ENCODE data around the gene OR10H3. TPM values are rescaled to one million over a fixed set of nuclear protein-coding genes. Genes with fewer than 3 reads are reported as not detected.
A peak's percentile ranks its signal among the peaks of the same experiment; 100 is the strongest.

Gene OR10H3
- total RNA-seq, 1 experiment from 2014 or later, result not detected

DNA sequence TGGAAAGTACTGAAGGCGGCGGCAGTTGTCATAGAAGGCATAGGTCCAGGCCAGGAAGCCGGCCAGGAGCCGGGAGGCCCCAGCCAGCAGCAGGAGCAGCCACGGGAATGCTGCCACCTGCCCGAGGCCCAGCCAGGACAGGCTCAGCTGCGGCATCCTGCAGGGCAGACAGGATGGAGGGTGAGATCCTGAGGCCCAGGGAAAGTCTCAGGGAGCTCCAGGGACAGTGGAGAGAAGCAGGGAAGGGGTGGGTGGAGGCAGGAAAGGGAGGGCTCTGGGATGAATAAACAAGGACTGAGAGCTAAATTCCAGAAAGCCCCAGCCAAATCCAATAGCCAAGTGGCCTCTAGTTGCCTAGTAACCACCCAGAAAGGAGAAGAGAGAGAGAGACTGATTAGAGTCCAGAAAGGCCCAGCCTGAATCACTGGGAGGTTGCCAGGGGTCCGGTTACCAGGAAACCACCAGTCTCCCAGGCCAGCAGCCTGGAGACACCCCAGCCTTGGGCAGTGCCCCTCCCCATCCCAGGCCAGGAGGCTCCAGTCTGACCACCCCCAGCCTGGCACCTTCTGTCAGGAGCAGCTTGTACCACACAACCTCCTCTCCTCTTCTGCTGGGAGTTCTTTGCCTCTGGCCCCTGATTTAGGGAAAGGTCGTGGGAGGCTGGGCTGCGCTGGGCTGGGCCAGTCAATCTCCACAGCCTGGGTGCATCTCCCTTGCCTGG, 42.1 kb downstream of the OR10H3 start:
- Histone ChIP-seq H3K27ac (ENCODE audit: low read length) (no peak overlapping the region), H3K4me1 (ENCODE audit: insufficient read depth, low read length) (peaks cover 3% of the 10 kb centered on the region; the same call in 1 of the 2 replicates), H3K9ac (ENCODE audit: low read length) (no peak overlapping the region), H3K9me3 (ENCODE audit: low read length) (no peaks in the 10 kb centered on the region), H3K4me2 (ENCODE audit: low read length) (no peak overlapping the region), H4K20me1 (ENCODE audit: low read length) (no peaks in the 10 kb centered on the region), H3K36me3 (ENCODE audit: low read depth, low read length) (no peaks in the 10 kb centered on the region), H3K9me2 (replicated peaks; ENCODE audit: low read length) (no peaks in the 10 kb centered on the region), H3K79me2 (ENCODE audit: low read length) (no peaks in the 10 kb centered on the region), H3K27me3 (ENCODE audit: low read length) (no peaks in the 10 kb centered on the region), H3K4me3 (ENCODE audit: low read length) (no peak overlapping the region), H3F3A (ENCODE audit: low read length, unreplicated experiment) (no peaks in the 10 kb centered on the region), H2AFZ (ENCODE audit: low read length) (no peak overlapping the region)
- ChIA-PET CTCF (no interaction called here), POLR2A (ENCODE audit: unreplicated experiment) (no interaction called here)
- DNase-seq (peak; percentile 9), ATAC-seq (0 out of 2 replicates have a peak, but pooled peaks have one; percentile 13)
- BruUV-seq (replicated peaks), result no TSS peak
- TF ChIP-seq, protein P1, sequence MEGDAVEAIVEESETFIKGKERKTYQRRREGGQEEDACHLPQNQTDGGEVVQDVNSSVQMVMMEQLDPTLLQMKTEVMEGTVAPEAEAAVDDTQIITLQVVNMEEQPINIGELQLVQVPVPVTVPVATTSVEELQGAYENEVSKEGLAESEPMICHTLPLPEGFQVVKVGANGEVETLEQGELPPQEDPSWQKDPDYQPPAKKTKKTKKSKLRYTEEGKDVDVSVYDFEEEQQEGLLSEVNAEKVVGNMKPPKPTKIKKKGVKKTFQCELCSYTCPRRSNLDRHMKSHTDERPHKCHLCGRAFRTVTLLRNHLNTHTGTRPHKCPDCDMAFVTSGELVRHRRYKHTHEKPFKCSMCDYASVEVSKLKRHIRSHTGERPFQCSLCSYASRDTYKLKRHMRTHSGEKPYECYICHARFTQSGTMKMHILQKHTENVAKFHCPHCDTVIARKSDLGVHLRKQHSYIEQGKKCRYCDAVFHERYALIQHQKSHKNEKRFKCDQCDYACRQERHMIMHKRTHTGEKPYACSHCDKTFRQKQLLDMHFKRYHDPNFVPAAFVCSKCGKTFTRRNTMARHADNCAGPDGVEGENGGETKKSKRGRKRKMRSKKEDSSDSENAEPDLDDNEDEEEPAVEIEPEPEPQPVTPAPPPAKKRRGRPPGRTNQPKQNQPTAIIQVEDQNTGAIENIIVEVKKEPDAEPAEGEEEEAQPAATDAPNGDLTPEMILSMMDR (conservative IDR thresholded peaks at IDR 0.05; ENCODE audit: low read depth, low read length), result no peak
- TF ChIP-seq EZH2phosphoT487 (IDR thresholded peaks at IDR 0.05; ENCODE audit: borderline replicate concordance, low read length) (no peak), EZH2 (IDR thresholded peaks at IDR 0.05; ENCODE audit: low read length, unreplicated experiment) (no peak)
- intact Hi-C loops (cut with micrococcal nuclease), result no loop called here

DNA sequence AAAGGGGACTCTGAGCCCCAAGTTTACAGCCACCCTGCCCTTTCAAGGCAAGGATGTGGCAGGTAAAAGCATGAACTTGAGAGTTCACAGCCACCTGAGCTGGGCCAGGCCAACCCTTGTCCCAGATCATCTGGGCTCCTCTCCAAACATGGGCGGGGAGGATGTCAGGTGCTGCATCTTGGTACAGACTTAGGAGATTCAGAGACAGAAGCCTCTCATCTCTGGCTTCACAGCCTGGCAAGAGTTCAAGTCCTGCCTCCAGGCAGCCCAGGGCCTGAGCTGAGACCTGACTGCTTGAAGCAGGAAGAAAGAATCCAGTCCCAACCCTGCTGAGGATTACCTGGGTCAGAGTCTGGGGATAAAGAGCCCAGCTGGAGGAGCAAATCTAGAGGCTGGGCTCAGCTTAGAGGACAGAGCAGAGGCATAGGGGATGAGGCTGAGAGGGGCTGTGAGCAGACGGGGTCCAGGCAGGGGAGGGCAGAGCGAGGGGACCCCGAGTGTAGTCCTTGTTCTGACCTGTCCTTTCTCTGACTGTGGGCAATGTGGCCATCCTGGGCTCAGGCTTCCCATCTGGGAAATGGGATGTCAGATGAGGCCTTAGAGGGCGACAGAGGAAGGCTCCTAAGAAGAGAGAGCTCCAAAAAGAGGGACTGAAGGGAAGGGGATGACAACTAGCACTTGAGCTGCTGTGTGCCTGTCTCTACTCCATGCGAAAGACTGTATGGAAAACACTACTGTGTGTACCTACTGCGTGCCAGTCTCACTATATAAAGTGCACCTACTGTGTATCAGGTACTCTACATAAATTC, 43.0 kb downstream of the OR10H3 start:
- H3K9me2 ChIP-seq (replicated peaks; ENCODE audit: low read length), result no peaks in the 10 kb centered on the region
- no peaks in the 10 kb centered on the region for H4K20me1 ChIP-seq (ENCODE audit: low read length)
- ATAC-seq, result peak; percentile 27; the same call in 1 of the 2 replicates
- peak; percentile 42 for DNase-seq
- H3K9me3 ChIP-seq (ENCODE audit: low read length), result no peaks in the 10 kb centered on the region
- no peaks in the 10 kb centered on the region for H3K36me3 ChIP-seq (ENCODE audit: low read depth, low read length)
- H3K4me1 ChIP-seq (ENCODE audit: insufficient read depth, low read length), result peaks cover 3% of the 10 kb centered on the region; the same call in 1 of the 2 replicates
- no peak overlapping the region for H3K27ac ChIP-seq (ENCODE audit: low read length)
- H3K79me2 ChIP-seq (ENCODE audit: low read length), result no peaks in the 10 kb centered on the region
- ChIA-PET POLR2A (ENCODE audit: unreplicated experiment) (no interaction called here), CTCF (no interaction called here)
- BruUV-seq (replicated peaks), result no TSS peak
- no peak overlapping the region for H3K4me2 ChIP-seq (ENCODE audit: low read length)
- no peak overlapping the region for H3K4me3 ChIP-seq (ENCODE audit: low read length)
- H2AFZ ChIP-seq (ENCODE audit: low read length), result no peak overlapping the region
- intact Hi-C loops (cut with micrococcal nuclease), result no loop called here
- no peaks in the 10 kb centered on the region for H3K27me3 ChIP-seq (ENCODE audit: low read length)
- TF ChIP-seq EZH2phosphoT487 (IDR thresholded peaks at IDR 0.05; ENCODE audit: borderline replicate concordance, low read length), result no peak
- no peak for TF ChIP-seq EZH2 (IDR thresholded peaks at IDR 0.05; ENCODE audit: low read length, unreplicated experiment)
- TF ChIP-seq, protein P1 (conservative IDR thresholded peaks at IDR 0.05; ENCODE audit: low read depth, low read length), result no peak
- no peak overlapping the region for H3K9ac ChIP-seq (ENCODE audit: low read length)
- H3F3A ChIP-seq (ENCODE audit: low read length, unreplicated experiment), result no peaks in the 10 kb centered on the region
